ENCODE data around the gene MYRIP.
A peak's percentile ranks its signal among the peaks of the same experiment; 100 is the strongest.
"Not testable (repeated sequence)": the region's sequence is repeated elsewhere in the genome, so short reads cannot be mapped to it uniquely, and the experiment has no call there.

The MYRIP gene

GRCh38 chr3:39977058-39977794 lies 167.8 kb downstream of the MYRIP start:
- no peak for DNase-seq

GRCh38 chr3:39978308-39978707 lies 168.9 kb downstream of the MYRIP start:
- DNase-seq = no peak

GRCh38 chr3:39980058-39980457 lies 170.6 kb downstream of the MYRIP start:
- no peak for DNase-seq

GRCh38 chr3:39980781-39981180 lies 171.4 kb downstream of the MYRIP start:
- no peak for DNase-seq

- no peak for DNase-seq
Observed at GRCh38 chr3:39981547-39982184, 172.3 kb downstream of the MYRIP start.

- DNase-seq = no peak
Observed at GRCh38 chr3:39982665-39983357, 173.4 kb downstream of the MYRIP start.

- DNase-seq = no peak
Observed at GRCh38 chr3:39989746-39990145, 180.3 kb downstream of the MYRIP start.

- peak in 1 of 2 experiments; percentile 16 for DNase-seq
Observed at GRCh38 chr3:39990532-39990931, 181.1 kb downstream of the MYRIP start.

- DNase-seq = no peak
Observed at GRCh38 chr3:40008796-40009195, 199.4 kb downstream of the MYRIP start.

- no peak for DNase-seq
Observed at GRCh38 chr3:40009991-40010390, 200.6 kb downstream of the MYRIP start.

GRCh38 chr3:40012381-40012780 lies 203.0 kb downstream of the MYRIP start:
- DNase-seq = no peak

GRCh38 chr3:40016391-40016790 lies 207.0 kb downstream of the MYRIP start:
- DNase-seq = no peak

- DNase-seq = no peak
Observed at GRCh38 chr3:40018369-40018768, 209.0 kb downstream of the MYRIP start.

GRCh38 chr3:40019376-40019775 lies 210.0 kb downstream of the MYRIP start:
- DNase-seq = no peak

- DNase-seq = no peak
Observed at GRCh38 chr3:40020689-40021088, 211.3 kb downstream of the MYRIP start.

- DNase-seq = no peak
Observed at GRCh38 chr3:40021338-40021737, 211.9 kb downstream of the MYRIP start.

GRCh38 chr3:40022297-40022827 lies 213.0 kb downstream of the MYRIP start:
- no peak for DNase-seq

GRCh38 chr3:40024526-40024925 lies 215.1 kb downstream of the MYRIP start:
- DNase-seq = no peak

- not testable (repeated sequence) for DNase-seq
Observed at GRCh38 chr3:40025892-40026291, 216.5 kb downstream of the MYRIP start.

- DNase-seq = no peak
Observed at GRCh38 chr3:40035177-40035576, 225.8 kb downstream of the MYRIP start.

- DNase-seq = no peak
Observed at GRCh38 chr3:40037582-40037981, 228.2 kb downstream of the MYRIP start.

- DNase-seq = no peak
Observed at GRCh38 chr3:40042752-40043443, 233.5 kb downstream of the MYRIP start.

- no peak for DNase-seq
Observed at GRCh38 chr3:40043444-40043755, 234.0 kb downstream of the MYRIP start.
